ENCODE measurements around the gene VMAC.

VMAC gene

GRCh38 chr19:5907241-5907640 lies 2.6 kb downstream of the VMAC start:
- no peak for DNase-seq

- DNase-seq, result no peak
Measured at GRCh38 chr19:5908773-5909442, 4.2 kb downstream of the VMAC start.

- no peak for DNase-seq
Measured at GRCh38 chr19:5910638-5910907, 5.9 kb downstream of the VMAC start.

GRCh38 chr19:5911366-5911765 lies 6.7 kb downstream of the VMAC start:
- DNase-seq, result no peak

- no peak for DNase-seq
Measured at GRCh38 chr19:5913739-5914357, 9.2 kb downstream of the VMAC start, which contains the start of gene CAPS. CAPS (plus strand) TSS chr19:5914254; CDS start chr19:5914407, 153 bp downstream.

GRCh38 chr19:5914358-5914774 lies 9.7 kb downstream of the VMAC start:
- no peak for DNase-seq

GRCh38 chr19:5914946-5915781 lies 10.5 kb downstream of the VMAC start:
- DNase-seq, result no peak

GRCh38 chr19:5915782-5916165 lies 11.1 kb downstream of the VMAC start:
- DNase-seq, result no peak

- no peak for DNase-seq
Measured at GRCh38 chr19:5916181-5916708, 11.6 kb downstream of the VMAC start.

- no peak for DNase-seq
Measured at GRCh38 chr19:5917431-5918107, 12.9 kb downstream of the VMAC start.

- no peak for DNase-seq
Measured at GRCh38 chr19:5918463-5919079, 13.9 kb downstream of the VMAC start.

GRCh38 chr19:5921516-5922160 lies 17.0 kb downstream of the VMAC start:
- no peak for DNase-seq

GRCh38 chr19:5922161-5922545 lies 17.5 kb downstream of the VMAC start:
- DNase-seq, result no peak

GRCh38 chr19:5923356-5923755 lies 18.7 kb downstream of the VMAC start:
- no peak for DNase-seq

GRCh38 chr19:5925830-5926427 lies 21.3 kb downstream of the VMAC start:
- DNase-seq, result no peak

GRCh38 chr19:5926641-5927440 lies 22.2 kb downstream of the VMAC start:
- no peak for DNase-seq

- DNase-seq, result no peak
Measured at GRCh38 chr19:5927441-5927821, 22.8 kb downstream of the VMAC start.

- DNase-seq, result no peak
Measured at GRCh38 chr19:5929179-5929578, 24.5 kb downstream of the VMAC start.

- DNase-seq, result no peak
Measured at GRCh38 chr19:5929625-5930024, 25.0 kb downstream of the VMAC start.

GRCh38 chr19:5931251-5931650 lies 26.6 kb downstream of the VMAC start:
- DNase-seq, result no peak

- no peak for DNase-seq
Measured at GRCh38 chr19:5932146-5932545, 27.5 kb downstream of the VMAC start.
